SK-N-SH treated with all-trans-retinoic acid at 6 μM for 48 hours (cell line): ENCODE results near the gene KRT84.

Experiments
- GLIS3 ChIP-seq: fragments of 250-450 bp; sonication (Bioruptor Pico); IDR thresholded peaks from 2 replicates; pipeline ENCODE4 v1.5.0; 2020; ENCODE audit warnings: mild to moderate bottlenecking, moderate library complexity
- TOX ChIP-seq: fragments of 250-450 bp; sonication (Bioruptor Pico); IDR thresholded peaks from 2 replicates; pipeline ENCODE4 v1.8.0; 2021; ENCODE audit warnings: mild to moderate bottlenecking, moderate library complexity, borderline replicate concordance
- ZNF8 ChIP-seq: fragments of 450-650 bp; formaldehyde crosslinking; IDR thresholded peaks from 2 replicates; pipeline ENCODE4 v1.5.0; 2020; ENCODE audit warnings: mild to moderate bottlenecking, moderate library complexity

GRCh38 chr12:52415870-52416750 lies 30.7 kb upstream of the KRT84 start:
- TF ChIP-seq TOX (CRISPR knock-in tag) (no peak), ZNF8 (CRISPR knock-in tag) (no peak), GLIS3 (CRISPR knock-in tag) (no peak)
